NCI-H2227 (cell line): Measurements from ENCODE around the gene TMEM108.

ENCODE experiments used
- DNase-seq: peaks from one replicate; lab custom pipeline; 2025; ENCODE audit not compliant: unreplicated experiment; lab: John Stamatoyannopoulos, UW

TMEM108 gene

DNA sequence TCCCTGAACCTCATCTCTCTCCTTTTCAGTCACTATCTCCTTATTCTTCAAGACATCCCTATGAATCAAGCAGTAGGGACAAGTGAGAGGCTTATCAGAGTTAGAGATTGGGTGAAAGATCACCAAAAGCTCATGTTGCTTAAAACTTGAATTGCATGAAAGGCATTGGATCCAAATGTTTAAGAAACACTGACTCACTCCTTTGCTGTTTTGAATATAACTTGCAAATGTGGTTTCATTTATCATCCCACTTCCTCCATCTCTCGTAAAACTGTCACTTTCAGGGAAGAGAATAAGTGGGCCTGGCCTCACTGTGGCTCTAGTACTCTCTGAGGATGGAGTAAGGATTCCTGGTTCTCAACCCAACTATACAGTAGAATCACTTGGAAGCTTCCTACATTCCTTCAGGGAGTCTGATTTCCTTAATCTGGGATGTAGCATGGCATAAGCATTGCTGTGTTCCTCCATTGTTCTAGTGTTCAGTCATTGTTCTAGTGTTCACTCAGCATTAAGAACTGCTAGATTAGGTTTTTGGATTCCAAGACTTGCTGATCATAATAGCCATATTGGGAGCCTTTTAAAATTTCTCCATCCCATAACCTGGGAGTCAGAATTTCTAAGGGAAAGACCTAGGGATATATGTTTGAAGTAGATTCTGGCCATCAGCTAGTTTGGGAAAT lies 171.8 kb downstream of the TMEM108 start:
- DNase-seq = no peak

DNA sequence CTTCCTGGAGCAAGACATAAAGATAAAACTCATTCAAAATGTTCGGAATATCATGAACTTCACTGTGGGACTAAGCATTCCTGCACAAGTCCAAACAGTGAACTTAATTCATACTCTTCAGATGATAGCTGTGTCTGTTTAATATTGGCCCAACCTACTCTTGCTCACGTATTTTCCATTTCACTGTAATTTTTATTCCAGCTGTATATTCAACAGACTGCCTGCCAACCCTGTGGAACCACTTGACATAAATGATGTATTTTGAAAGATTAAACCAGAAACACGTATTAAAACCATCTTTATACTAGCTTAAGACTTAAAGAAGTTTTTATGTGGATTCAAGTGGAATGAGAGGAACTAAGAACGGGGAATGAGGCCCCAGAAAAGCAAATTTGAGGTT lies 172.5 kb downstream of the TMEM108 start:
- DNase-seq = no peak

DNA sequence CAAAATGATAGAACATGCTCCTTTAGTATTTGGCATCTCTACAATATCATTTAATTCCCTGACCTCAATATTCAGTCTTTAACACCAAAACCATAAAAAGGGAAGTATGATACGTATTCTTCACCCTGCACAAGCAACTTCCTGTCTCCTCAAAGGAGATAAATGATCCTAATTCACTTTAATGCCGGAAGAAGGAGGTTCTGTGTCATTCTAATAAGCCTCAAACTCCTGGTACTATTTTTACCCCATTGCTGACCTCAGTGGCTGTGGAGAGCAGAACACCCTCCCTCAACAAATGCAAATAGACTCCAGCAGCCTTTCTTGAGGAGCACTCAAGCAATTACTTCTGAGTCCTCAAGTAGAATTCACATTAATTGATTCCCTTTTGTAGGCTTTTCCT lies 173.3 kb downstream of the TMEM108 start:
- DNase-seq = peak; percentile 57

DNA sequence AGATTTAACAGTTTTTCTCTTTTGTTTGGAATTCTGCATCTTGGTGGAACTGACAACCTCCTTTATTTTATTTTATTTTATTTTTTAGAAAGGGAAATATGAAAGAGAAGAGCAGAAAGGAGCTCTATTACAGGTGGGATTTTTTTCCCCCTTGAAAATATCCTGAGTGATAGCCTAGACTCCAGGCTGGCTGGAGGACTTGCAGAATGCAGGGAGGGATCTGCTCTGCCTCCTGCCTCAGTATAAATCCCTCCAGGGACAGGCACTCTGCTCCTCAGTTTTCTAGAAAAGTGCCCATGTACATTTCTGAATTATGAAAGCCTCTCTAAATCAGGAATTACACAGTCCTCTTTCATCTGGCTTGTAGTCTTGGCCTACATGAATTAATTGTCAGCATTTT lies 173.7 kb downstream of the TMEM108 start:
- no peak for DNase-seq

DNA sequence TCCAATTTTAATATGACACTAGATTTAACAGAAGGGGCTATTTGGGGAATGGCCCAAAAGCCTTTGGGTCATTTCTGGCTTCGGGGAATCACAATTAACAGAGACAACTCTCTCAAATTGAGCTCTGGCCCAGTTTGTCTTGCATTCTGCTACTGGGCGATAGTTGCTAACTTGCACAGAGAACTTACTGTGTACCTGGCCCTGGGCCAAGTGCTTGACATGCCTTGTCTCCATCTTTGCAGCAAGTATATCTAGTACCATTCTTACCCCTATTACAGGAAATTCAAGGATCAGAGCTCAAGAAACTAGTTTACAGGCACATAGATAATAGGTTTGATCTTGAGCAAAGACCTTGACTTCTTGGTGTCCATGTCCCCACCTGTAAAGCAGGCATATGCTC lies 175.7 kb downstream of the TMEM108 start:
- no peak for DNase-seq

DNA sequence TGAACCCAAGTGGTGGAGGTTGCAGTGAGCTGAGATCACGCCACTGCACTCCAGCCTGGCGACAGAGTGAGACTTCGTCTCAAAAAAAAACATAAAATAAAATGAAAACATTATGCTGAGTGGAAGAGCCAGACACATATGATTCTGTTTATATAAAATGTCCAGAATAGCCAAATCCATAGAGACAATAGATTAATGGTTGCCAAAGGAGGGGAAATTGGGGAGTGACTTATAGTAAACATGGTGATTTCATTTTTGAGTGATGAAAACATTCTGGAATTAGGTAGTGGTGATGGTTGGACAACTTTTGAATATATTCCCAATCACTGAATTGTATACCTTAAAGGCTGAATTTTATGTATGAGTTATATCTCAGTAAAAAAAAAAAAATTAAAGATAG lies 189.6 kb downstream of the TMEM108 start:
- no peak for DNase-seq

DNA sequence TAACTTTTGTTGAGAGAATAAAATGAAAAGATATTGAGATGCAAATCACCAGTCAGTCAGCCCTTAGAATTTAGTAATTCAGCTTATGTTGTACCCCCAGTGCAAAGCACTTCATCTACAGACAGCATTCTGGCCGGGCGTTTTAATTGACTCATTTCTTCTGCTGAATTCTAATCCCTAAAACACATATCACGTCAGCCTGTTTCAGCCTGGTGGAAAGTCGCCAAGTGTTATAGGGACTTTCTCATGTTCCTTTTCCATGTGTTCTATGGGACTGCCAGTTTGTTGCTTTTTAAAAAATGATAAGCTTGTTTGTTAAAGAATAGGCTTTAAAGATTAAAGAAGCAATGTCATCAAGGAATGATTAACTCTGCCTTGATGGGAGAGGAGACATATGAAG lies 192.0 kb downstream of the TMEM108 start:
- DNase-seq = no peak

DNA sequence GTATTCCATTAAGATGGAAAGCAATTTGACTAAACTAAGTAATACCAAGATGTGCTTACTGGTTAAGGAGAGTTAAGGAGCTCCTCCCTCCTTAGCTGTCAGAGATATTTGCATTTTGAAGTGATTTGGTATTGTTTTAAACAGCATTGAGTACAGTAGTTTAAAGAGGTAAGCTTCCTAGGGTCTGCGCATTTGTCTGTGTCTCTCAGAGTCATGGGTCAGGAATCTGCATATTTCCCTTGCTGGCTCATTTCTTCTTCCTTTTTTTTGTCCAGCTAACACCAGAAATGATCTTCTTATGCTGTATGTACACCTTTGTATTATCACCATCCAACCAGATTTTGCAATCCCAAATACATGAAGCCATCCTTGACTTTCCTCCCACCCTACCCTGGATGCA lies 198.7 kb downstream of the TMEM108 start:
- DNase-seq = no peak

DNA sequence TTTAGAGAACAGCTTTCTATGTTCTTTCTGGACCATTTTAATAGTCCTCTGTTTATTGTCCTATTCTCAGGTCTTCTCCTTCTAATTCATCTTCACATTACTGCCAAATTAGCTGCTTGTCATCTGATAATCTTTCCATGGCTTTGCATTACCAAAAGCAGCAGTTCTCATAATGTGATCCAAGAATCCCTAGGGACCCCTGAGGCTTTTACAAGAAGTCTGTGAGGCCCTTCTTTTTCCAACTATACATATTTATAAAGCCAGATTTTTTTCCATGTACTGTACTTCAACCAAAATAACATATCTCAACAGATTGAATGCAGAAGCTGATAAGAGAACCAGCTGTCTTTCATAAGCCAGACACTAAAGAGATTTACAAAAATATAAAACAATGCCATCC lies 199.2 kb downstream of the TMEM108 start:
- no peak for DNase-seq

DNA sequence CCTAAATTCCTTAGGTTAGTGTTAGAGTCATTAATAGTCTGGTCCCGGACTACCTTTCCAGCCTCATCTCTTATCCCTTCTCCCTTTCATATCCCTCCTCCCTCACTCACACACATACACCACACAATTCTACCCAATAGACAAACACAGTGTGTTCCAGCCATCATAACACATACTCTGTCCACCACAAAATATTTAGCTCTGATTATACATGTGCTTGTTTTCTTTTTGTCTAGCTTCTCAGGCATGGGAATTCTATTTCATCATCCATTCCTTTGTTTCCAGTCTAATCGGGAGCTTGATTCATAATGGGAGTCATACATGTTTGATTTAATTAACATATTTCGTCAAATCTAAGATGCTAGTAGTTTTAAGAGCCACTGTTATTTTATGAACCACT lies 199.8 kb downstream of the TMEM108 start:
- no peak for DNase-seq

DNA sequence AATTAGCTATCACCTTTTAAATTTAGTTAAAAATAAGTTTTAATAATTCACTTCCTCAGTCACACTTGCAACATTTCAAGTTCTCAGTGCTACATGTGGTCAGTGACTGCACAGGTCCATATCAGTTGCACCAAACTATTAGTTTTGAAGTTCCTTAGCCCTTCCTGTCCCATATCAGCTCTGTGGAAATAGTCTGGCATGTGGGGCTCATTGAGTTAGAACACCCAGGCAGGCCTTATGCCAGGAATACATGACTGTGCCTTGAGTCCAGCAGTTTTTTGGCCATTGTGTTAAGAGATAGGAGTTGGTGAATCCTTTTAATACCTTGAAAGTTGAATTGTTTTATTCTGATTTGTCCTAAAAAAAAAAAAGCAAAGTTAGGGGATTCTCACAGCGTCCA lies 207.9 kb downstream of the TMEM108 start:
- DNase-seq = no peak

DNA sequence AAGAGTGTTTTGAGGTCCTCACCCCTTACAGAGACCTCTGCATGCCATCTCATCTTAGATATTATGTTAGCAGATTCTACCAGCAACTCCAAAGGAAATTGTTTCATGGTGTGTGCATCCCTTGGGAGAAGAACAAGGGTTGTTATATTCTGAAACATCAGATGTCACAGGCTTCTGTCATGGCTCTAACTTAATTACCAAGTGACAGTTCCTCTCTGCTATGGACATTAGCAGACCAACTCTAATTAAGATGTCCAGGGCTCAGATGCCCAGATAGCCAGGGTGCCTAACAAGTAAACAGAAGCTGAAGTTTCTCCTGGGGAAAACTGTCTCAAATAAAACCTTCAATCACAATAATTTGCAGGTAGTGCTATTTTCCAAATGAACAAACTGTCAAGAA lies 208.6 kb downstream of the TMEM108 start:
- DNase-seq = no peak

DNA sequence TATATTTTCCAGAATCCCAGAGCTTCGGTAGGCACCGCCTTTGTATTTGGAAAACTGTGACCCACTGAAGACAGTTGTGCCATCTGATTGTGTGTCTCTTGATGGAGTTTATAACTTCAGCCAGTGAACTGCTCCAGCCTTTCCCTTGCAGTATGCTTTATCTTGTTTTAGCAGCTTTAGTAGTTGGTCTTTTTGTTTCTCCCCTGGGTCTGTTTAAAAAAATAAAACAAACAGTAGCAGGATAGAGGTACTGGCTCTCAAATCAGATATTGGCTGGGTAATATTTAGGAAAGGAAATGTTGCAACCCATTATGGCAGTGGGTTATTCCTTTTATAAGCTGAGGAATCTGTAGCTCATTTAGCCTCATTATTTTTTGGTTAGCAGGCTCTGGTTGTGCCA lies 210.2 kb downstream of the TMEM108 start:
- no peak for DNase-seq

DNA sequence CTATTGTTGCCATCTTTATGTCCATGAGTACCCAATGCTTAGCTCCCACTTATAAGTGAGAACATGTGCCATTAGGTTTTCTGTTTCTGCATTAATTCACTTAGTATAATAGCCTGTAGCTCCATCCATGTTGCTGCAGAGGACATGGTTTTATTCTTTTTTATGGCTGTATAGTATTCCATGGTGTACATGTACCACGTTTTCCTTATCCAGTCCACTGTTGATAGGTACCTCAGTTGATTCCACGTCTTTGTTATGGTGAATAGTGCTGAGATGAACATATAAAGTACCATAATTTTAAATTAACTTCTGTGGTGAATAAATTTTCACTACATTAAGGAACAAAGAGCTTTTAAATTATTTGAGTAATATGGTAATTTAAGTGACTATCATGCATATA lies 211.3 kb downstream of the TMEM108 start:
- DNase-seq = no peak

DNA sequence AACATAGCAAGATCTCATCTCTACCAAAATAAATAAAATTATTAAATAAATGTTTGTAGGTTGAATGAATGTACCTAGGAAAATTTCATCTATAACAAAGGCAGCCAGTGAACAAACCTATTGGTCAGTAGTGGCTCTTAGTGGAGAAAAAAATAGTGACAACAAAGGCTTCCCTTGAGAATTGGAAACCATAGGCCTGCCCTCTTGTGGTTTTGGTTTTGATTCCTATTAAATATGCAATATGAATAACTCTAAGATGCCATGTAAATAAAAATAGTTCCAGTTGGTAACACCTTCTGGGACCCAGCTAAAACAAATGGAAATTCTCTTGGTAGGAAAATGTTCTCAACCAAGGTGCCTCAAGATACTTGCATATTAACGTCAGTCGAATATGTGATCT lies 216.0 kb downstream of the TMEM108 start:
- DNase-seq = no peak

DNA sequence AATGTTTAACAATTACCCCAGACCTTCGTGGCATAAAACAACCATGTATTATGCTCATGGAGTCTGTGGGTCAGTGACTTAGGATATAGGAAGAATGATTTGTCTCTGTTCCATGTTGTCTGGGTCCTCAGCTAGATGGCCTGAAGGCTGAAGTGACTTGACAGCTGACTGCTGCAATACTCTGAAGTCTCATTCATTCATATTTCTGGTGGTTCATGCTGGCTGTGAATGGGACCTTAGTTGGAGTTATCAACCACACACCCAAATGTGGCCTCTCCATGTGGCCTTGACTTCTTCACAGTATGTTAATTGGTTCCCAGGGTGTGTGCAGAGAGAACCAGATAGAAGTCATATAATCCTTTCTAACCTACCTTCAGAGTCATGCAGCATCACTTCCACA lies 216.5 kb downstream of the TMEM108 start:
- no peak for DNase-seq

DNA sequence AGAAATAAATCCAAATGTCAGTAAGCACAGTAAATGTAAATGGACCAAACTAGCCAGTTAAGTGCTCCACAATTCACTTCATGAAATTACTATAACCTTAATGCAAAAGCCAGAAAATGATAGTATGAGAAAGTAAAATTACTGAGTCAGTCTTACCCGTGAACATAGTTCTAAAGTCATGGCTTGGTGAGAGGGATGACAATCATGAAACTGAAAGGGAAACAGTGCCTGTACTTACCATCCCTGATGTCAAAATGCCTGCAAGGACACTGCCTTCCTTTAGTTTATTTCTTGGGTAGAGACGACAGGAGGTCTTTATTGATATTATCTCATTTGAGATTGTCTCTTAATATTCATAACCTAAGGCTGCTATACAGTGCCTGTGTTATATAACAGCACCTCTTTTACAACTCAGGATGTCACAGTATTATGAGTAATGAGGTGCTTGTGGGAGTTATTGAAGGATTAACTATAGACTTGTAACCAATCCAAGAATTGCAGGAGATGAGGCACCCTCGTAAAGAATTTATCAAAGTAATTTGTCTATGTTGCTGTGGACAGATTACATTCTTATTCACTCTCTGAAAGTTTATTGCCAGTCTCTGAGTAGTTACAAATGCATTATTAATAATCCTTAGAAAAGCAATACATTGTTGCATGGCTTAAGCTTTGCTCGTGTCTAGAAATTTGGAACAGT lies 218.7 kb downstream of the TMEM108 start:
- DNase-seq = no peak

DNA sequence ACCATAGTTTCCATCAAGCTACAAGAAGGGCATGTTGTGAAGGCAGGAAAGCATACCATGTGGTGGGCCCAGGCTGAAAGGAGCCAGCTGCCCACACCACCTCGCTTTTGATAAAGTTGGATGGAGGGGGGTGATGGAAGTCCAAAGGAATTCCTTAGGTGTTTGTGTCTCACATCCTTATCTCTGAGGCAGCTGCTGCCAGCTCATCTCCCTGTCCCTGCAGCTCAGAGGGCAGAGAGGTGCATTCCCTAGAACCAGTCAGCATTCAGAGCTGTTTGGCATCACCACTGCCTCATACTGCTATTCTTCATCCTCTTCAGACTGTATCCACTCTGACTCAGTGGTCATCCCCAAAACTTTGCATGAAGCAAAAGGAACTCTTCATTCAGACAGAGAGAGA lies 220.2 kb downstream of the TMEM108 start:
- DNase-seq = no peak

DNA sequence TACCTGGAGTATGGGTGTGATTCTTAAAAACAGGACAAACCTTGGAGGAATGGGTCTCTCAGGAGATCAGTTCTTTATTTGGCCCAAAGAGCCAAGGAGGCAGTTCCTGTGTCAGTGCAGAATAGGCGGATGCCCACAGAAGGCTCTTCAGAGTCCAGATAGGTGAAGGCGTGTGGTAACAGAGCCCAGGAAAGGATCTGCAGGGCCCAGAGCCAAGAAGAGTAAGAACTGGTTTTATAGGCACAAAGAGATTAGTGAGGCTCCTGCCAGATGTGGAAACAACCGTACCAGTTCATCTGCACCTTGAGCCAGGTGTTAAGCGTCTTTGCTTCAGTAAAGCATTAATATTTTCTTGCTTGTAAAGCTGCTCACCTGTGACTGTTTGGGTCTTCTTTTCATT lies 221.6 kb downstream of the TMEM108 start:
- no peak for DNase-seq

DNA sequence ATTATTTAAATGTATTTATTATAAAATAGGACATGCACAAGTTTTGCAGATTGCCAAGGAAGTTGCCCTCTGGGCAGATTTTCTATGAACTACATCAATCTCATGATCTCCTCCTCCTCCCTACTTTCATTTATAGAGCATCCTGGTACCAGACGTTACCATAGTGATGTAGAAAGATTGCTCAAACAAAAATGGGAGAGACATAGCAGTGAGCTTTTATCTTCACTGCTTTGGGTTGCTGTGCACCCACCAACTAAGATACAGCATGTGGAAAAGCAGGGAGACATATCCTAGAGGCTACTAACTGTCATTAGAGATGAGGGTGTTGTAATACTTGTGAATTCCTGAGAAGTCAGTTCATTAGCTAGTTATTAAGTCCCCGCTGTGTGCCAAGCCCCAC lies 224.1 kb downstream of the TMEM108 start:
- no peak for DNase-seq

DNA sequence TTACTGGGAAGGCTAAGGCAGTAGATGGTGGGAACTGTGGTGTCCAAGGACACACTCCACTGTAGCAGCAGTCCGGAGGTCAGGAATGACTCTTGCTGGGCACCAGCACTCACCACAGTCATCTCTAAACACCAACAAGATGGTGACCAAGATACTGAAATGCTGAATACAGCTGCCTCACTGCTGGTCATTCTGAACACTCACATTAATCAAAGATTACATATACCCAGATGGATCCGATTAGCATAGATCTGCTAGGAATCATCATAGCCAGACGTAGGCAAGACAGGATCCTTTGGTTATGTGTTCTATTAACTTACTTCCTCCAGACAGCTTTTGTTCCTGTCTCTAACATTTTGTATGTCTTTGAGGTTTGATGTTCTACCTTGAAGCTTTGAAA lies 226.7 kb downstream of the TMEM108 start:
- no peak for DNase-seq

DNA sequence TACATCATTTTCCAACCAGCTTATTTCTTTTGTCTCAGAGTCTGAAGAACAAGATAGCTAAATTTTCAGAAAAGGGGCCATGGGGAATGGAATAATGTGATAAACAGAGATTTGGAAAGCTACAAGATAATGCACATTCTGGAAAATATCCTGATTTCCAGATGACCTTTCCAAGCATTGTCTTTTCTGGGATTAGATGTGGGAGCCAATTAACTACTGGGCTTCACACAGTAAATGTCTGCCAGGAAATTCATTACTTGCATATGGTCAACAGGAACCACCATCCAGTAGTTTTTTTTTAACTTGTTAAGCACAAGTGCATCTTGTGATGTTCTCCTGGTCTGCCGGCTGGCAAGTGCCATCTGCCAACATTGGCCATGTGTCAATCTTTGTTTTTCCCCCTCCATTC lies 230.5 kb downstream of the TMEM108 start:
- DNase-seq = no peak

DNA sequence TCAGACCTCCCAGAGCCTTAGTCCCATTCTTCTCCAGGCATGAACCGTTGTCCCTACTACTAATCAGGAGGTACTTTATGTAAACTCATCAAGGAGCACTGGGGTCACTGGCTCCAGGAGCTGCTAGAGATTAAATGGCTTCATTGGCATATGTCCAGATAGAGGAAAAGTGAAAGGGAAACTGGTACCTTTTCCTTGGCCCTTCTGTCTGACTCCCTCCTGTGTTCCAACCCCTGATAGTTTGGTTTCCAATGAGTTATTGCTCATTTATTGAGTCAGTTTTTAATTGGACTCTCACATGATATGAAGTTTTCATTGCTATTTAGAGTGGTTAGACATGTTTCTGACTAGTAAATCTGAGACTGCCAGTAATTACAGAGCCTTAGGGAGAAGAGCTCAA lies 231.2 kb downstream of the TMEM108 start:
- peak; percentile 21 for DNase-seq
